WI38 (cell line): ENCODE data around the gene ZP1.

ENCODE experiments used
- H3K4me3 ChIP-seq: 2 replicates; pipeline ENCODE4 v1.5.1; 2011; ENCODE audit warnings: low read depth, mild to moderate bottlenecking, control low read depth, low read length
- CTCF ChIP-seq: IDR thresholded peaks from 2 replicates; pipeline ENCODE4 v1.5.1; 2012; ENCODE audit warnings: low read depth, mild to moderate bottlenecking, control low read depth, low read length

The ZP1 gene

GRCh38 chr11:60910711-60911380 is 43.5 kb downstream of the ZP1 start:
- no peak for TF ChIP-seq CTCF
- no peak overlapping the region for H3K4me3 ChIP-seq

- TF ChIP-seq CTCF, result no peak
- H3K4me3 ChIP-seq, result no peak overlapping the region
These were observed 45.0 kb downstream of the ZP1 start for GRCh38 chr11:60912223-60912850.

- no peak for TF ChIP-seq CTCF
- H3K4me3 ChIP-seq, result no peak overlapping the region
These were observed 45.6 kb downstream of the ZP1 start for GRCh38 chr11:60912851-60913528.

- peak within 1 kb of the TSS; percentile 73 for H3K4me3 ChIP-seq
- no peak for TF ChIP-seq CTCF
These were observed 46.7 kb downstream of the ZP1 start, which contains the start of gene TMEM109 for GRCh38 chr11:60913793-60914632. Gene TMEM109 (plus strand): TSS chr11:60914158. CDS start chr11:60919694, 5,536 bp downstream.

GRCh38 chr11:60914633-60915247 is 47.4 kb downstream of the ZP1 start:
- no peak for TF ChIP-seq CTCF

GRCh38 chr11:60915248-60915914 is 48.0 kb downstream of the ZP1 start:
- H3K4me3 ChIP-seq, result peak overlapping the region; percentile 73
- no peak for TF ChIP-seq CTCF

More at GRCh38 chr11:60914633-60915247, 47.4 kb downstream of the ZP1 start:
- peak overlapping the region; percentile 73 for H3K4me3 ChIP-seq
